Jurkat, Clone E6-1 (cell line): ENCODE measurements around the gene MCHR2. TPM values are rescaled to one million over a fixed set of nuclear protein-coding genes. Genes with fewer than 3 reads are reported as not detected.
A peak's percentile ranks its signal among the peaks of the same experiment; 100 is the strongest.
"Not testable (repeated sequence)": the region's sequence is repeated elsewhere in the genome, so short reads cannot be mapped to it uniquely, and the experiment has no call there.

Experiments used
- DNase-seq: peaks from one replicate; pipeline ENCODE4 v3.0.0-alpha.2; 2011; ENCODE audit warnings: low read depth, low spot score
- H3K4me3 ChIP-seq: 2 replicates; pipeline ENCODE4 v1.5.1; 2011; ENCODE audit warnings: mild to moderate bottlenecking, low read length, control low read depth, moderate library complexity
- polyA plus RNA-seq: library from polyadenylated mRNA; unstranded; fragments of >200 nt; gene quantifications from one replicate; pipeline ENCODE4 v1.2.1, GENCODE V29; 2012; ENCODE audit warnings: missing spikeins; ENCODE audit not compliant: insufficient read length, insufficient read depth

MCHR2 gene, protein sequence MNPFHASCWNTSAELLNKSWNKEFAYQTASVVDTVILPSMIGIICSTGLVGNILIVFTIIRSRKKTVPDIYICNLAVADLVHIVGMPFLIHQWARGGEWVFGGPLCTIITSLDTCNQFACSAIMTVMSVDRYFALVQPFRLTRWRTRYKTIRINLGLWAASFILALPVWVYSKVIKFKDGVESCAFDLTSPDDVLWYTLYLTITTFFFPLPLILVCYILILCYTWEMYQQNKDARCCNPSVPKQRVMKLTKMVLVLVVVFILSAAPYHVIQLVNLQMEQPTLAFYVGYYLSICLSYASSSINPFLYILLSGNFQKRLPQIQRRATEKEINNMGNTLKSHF
- not detected for polyA plus RNA-seq

DNA sequence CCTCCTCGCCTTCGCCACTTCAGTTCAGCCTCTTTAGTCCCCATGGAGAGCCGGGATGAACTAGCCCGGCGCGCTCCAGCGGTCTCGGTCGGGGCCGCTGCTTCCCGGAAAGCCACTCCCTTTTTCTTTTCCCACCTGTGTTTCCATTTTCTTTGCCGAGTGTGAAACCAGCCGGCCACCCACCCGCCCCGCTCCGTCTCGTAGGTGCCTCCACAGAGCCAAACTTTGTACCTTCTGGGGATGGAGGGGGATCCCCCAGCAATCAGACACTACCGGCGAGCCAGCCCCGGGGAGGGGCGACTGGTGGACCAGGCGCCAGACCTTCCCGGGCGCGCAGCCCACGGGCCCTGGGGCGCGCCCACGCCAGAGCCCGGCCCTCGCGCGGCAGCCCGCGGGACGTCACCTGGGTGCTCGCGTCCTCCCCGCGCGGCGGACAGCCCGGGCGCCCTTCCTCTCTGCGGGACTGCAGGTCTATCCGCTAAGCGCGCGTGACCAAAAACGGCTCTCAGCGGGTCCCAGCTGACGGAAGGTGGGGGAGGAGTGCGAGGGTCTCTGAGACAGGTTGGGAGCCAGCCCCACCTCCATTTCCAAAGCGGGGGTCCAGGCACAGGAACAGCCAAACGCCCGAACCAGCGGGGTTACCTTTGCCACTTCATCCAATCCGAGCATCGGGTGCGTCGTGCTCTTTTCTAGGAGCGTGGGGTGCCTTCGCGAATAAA lies at the start of gene MCHR2:
Gene MCHR2 (minus strand): TSS at position 691 of the 719 bp plus-strand sequence. CDS start 38,076 bp downstream, outside the sequence.
- DNase-seq = no peak
- H3K4me3 ChIP-seq = no peak within 1 kb of the TSS

DNA sequence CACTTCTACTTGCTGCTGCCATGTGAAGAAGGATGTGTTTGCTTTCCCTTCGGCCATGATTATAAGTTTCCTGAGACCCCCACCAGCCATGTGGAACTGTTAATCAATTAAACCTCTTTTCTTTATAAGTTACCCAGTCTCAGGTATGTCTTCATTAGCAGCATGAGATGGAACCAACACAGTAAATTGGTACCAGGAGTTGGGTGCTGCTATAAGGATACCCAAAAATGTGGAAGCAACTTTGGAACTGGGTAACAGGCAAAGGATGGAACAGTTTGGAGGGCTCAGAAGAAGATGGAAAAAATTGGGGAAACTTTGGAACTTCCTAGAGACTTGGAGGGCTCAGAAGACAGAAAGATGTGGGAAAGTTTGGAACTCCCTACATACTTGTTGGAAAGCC lies 44.5 kb upstream of the MCHR2 start:
- not testable (repeated sequence) for DNase-seq

DNA sequence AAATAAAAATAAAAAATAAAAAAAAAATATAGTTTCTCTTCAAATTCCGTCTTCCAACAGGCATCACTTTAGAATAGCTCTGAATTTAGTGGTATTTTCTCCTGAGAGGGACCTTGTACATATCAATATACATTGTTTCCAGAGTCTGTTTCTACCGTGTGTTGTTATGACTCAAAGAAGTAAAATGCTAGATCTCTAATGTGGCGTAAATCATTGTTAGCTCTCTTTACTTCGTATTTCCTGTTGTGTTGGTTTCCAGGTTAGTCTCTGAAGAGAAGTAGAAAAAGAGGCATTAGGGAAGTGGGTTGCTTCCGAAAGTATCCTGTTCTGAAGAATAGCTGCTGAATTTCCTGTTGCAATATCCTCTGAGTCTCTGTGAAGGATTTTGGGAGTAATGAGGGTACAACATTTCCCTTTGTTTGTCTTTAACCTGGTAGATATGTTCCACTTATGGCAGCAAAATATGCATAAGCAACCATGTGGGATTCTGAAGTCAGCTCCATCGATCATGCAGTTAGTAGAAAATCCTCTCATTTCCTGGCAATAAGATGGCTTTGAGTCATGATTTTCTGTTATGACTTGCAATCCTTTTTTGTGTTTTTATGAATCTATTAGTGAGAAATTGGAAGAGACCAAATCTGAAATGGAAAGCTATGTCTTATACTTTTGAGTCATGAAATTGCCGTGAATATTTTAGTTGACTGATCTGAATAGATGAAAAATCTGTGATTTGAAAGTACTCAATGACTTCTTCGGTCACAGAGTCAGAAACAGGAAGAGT lies 42.0 kb upstream of the MCHR2 start:
- no peak overlapping the region for H3K4me3 ChIP-seq
- peak; percentile 6 for DNase-seq

More for the DNA sequence above, 44.5 kb upstream of the MCHR2 start:
- H3K4me3 ChIP-seq = not testable (repeated sequence)

DNA sequence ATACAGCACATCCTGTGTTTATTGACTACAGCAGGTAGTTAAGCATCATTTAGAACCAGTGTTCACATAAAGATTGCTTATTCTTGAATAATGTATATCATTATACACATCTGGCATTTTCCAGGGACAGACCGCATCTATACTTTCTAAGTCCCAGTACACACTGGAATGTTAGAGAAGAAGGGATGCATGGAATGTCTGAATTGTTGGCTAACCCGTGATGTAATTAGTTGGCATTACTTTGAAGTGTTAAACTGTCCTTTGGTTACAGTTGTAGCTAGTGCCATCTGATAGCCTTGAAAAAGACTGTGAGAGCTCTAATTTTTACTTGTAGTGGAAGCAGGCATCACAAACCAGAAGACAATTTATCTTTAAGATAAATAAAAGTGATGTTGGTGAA lies 29.8 kb upstream of the MCHR2 start:
- no peak overlapping the region for H3K4me3 ChIP-seq
- no peak for DNase-seq

DNA sequence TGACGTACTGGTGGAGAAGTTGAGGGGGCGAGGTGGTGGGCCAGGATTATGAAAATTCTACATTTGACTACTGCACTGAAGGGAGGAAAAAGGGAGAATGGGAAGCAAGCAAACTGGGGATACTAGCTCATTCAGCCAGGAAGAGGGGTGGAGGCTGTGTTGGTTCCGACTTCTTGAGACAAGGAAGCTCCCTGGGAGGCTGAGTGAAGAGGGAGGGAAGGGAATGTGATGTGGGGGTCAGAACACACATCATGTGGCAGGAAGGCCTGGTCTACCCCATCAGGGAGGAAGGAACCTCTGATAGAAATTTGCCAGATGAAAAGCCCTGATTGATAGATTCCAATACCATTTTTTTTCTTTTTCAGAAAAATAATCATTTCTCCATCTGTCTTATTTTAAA lies 28.8 kb upstream of the MCHR2 start:
- no peak for DNase-seq
- no peak overlapping the region for H3K4me3 ChIP-seq

DNA sequence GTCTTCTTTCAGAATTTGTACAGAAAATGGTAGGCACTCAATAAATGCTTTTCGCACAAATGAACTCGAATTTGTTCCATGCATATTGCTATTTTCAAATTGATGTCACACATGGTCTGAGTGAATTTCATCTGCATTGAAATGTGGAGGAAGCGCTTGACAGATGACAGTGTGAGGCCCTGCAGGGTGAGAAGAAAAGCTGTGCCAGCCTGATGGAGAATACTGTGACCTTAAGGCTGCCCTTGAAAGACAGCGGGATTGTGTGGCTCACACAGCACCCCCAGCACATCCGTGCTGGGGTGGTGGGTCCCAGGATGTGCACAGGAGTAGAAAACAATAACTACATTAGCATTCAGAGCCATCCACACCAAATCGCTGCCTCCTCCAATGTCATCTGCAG lies 14.8 kb upstream of the MCHR2 start:
- no peak for DNase-seq
- H3K4me3 ChIP-seq = no peak overlapping the region

DNA sequence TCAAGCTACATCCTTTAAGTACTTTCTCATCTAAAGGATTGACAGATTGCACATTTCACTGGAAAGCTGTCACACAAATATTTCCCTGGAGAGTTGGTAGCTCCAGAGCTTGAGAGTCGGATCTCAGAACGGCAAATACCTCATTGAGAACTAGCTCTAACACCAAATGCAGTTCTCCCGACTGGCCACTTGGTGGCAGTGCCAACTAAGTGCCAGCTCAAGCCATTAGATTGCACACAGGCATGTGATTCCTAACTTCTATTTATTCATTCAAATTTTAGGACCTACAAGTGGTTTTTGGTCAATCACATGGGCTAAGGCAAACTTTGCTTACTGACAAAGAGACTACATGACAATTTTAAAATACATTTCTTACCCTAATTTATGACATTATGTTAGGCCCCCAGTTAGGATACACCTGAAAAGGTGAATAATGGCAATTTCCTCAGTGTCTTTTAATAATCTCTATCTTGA lies 7.9 kb upstream of the MCHR2 start:
- DNase-seq = peak; percentile 42
- no peak overlapping the region for H3K4me3 ChIP-seq

DNA sequence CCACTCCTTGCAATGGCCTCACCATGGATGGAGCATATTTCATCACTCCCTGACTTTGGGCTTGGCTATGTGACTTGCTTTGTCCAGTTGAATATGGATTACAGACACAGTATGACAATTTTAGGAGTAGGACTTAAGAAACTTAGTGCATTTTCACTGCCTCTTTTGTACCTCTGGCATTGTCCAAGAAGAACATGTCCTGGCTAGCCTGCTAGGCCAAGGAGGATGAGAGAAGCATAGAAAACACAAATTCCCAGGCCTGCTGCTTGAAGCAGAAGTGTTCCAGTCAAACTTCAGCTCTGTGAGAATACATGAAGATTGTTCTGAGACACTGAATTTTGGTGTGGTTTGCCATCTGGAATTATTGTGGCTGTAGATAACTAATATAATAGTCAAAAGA lies 3.1 kb upstream of the MCHR2 start:
- no peak for DNase-seq
- H3K4me3 ChIP-seq = no peak overlapping the region

DNA sequence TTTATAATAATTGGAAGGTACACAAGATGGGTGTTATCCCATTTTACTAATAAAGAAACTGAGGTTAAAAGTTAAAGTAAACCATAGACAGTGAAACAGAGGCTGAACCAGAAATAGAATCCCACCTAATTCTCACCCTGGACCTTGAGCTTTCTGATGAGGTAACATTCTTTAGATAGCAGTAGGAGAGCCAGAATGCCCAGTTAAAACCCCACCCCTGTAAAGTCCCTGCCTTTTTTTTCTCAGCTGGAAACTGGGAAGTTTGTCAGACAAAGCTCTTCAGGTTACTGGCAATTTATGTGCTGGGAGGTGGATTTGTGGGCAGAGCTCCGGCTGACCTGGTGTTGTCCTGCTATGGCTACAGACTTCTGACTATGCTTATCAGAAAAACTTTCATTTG lies 1.9 kb upstream of the MCHR2 start:
- no peak for DNase-seq
- no peak overlapping the region for H3K4me3 ChIP-seq

DNA sequence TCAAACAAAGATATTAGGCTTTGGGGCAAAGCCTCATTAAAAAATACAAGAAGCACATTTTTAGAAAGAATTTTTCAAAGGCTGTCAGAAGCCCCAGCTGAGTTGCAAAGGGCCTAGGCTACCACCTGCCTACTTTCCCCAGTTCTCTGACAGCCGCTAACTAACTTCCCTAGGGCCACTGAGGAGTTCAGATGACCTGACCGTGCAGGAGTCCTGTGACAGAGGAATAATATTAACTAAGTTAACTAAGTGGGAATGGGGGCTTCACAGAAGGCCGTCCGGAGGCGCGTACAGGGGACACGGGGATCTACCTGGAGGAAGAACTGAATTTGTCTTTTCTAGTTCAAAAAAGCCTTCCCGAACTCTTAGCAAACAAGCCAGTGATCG lies 884 bp downstream of the MCHR2 start:
- no peak overlapping the region for H3K4me3 ChIP-seq
- no peak for DNase-seq

DNA sequence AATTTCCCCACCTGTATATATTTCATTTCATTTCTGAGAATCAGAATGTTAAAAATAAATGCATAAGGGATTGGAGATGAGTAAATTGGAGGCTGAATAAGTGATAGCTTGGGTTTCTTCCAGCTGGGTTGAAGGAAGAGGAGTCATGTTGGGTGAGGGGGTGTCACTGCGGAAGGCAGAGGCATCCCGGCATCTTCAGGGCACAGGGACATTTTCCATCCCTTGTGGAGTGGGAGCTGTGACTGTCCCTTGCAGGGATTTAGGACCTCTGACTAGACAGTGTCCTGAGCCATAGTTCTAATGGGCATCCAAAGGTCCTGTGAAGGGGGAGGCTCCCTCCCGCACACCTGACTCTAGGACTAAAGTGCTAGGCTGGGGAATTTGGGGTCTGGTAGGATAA lies 2.1 kb downstream of the MCHR2 start:
- no peak overlapping the region for H3K4me3 ChIP-seq
- DNase-seq = no peak

DNA sequence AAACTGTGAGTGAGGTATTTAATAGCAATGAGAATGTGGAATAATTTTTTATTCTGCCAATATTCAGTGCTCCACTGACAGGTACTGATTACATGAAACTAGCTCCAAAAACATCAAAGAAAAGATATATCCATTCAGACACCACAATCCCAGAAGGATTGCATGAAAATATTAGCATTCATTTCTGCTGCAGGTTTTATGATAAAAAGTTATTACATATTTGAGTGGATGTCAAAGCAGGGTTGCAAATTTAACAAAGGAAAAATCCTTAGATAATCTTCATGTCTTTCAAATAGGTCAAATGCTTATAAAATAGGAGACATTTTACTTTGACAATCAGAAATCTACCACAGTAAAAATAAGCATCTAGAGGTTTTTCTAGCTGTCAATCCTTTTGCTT lies 13.3 kb downstream of the MCHR2 start:
- H3K4me3 ChIP-seq = no peak overlapping the region

DNA sequence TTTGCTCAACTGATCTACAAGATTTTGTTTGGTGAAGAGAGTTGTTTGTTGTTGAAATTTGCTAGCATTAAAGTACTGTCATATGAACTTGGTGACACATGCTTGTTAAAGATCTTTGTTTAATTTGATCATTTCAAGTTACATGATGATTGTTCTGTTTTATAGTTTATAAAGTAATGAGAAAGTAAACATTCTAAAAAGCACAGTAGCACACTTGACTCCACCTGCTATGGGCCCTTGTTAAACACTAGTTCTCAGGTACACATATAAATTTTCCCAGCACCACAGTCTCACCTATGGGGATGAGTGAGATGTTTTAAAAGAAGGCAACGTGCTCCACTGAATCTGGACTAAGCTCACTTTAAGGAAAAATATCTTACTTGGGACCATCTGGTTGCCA lies 14.1 kb downstream of the MCHR2 start:
- DNase-seq = no peak
- H3K4me3 ChIP-seq = no peak overlapping the region

More for the DNA sequence above, 13.3 kb downstream of the MCHR2 start:
- no peak for DNase-seq

DNA sequence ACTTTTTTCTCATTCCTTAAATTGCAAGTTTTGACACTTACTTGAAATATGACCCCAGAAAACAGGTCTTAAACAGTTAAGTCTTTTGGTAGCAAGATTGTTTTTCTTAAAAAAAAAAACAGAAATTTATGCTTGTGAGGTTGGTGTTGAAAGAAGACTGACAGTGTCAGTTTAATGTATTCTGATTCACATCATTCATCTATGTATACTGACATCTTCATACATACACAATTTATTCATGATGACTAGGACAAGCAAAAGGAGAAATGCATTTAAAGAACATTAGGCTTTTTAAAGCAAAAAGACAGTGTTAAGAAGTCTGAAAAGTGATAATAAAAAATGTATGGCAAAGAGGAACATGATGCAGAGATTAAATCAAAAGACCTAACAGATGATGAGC lies 27.0 kb downstream of the MCHR2 start:
- DNase-seq = no peak
- H3K4me3 ChIP-seq = no peak overlapping the region

DNA sequence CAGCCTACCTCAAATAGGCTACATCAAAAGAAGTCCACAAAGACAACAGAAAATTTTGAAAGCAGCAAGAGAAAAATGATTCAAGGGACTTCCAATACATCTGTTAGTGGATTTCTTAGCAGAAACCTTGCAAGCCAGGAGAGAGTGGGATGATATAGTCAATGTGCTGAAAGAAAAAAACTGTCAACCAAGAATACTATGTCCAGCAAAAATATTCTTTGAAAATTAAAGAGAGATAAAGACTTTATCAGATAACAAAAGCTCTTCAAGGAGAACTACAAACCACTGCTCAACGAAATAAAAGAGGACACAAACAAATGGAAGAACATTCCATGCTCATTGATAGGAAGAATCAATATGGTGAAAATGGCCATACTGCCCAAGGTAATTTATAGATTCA lies 34.0 kb downstream of the MCHR2 start:
- H3K4me3 ChIP-seq = no peak overlapping the region
- no peak for DNase-seq

DNA sequence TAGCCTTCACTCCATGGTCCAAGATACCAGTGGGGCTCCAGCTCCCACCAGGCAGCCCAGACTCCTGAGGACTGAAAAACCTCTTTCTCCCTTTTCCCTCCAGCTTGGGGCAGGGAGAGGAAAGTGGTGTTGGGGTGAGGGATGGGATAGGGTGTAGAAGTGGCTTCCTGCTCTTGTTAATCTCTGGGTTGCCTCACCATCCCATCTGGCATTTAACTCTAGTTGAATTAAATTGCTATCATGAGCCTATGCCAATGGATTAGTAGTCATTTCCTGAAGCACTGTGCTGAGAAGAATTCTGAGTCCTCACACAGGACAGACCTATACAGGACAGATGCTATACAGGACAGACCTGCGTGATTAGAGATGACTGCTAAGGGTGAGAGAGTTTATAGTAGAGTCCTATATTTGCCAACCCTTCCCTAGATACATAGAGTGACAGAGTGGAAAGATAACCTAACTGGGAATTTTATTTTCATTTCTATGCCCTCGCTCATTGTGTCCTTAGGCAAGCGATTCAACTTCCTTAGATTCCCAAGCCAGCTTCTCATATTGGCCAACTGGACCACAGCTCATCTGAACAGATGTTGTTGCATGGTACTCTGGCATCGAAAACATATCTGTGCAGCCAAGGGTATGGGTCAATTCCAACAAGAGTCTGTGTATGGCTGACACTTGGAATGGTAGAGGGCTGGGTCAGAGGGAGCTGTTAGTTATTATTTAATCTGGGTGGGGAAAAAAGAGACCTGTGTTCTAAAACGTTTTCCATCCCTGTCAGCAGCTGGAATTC lies 42.8 kb downstream of the MCHR2 start:
- no peak overlapping the region for H3K4me3 ChIP-seq
- no peak for DNase-seq

DNA sequence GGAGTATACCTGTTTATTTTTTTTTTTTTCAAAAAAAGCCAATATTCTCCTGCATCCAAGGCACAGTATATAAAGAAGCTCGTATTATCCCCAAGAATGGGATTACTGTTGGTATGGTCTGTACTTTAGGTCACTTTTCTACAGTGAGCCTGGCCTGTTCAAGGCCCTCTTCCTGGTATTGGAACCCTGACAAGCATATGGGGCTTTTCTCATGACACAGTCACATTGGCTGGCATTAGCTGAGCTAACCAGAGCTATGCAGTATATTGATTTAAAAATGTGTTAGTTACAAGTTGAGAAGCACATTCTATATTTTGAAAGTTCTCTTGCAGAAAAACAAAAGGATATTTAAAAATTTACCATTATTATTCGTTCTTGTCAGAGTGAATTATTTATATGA lies 48.0 kb downstream of the MCHR2 start:
- no peak for DNase-seq
- no peak overlapping the region for H3K4me3 ChIP-seq

DNA sequence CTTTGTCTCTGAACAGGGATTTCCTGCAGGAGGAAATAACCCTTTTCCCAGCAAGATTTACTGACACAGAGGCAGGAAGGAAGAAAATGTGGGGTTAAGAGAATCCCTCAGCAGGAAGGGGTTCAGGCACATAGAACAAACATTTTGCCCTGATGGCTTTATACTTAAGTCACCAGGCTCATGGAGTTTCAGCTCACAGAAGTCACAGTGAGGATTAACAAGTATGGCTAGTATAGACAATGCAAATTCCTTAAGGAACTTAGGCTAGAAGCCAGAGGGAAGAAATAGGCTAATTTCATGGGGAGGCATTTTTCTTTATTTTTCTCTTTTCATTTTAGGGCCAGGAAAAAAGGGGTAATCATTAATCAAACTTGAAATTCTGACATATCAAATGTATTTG lies 50.2 kb downstream of the MCHR2 start:
- no peak overlapping the region for H3K4me3 ChIP-seq
- no peak for DNase-seq

DNA sequence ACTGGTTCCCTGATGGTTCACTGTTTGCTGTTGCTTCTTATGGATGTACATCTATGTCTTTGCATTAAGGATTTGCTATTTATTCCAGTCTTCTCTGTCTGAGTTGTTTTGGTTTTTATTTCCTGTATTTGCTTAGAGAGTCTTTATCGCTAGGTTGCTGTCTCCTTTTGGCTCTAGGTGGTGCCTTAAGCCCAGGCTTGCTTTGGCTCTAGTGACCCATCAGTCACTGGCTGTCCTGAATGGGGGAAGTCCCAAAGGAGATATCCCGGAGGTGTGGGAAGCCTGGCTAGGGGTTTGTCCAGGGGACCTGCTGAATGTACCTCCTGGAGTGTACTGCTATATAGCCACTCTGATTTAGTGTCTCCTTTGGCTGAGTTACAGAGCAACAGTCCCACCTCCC lies 53.4 kb downstream of the MCHR2 start:
- H3K4me3 ChIP-seq = no peak overlapping the region
- no peak for DNase-seq
